H9 (cell line): Measurements from ENCODE around the gene CCDC157. TPM values are rescaled to one million over a fixed set of nuclear protein-coding genes. Genes with fewer than 3 reads are reported as not detected.

Experiments
- DNase-seq: peaks from one replicate; pipeline ENCODE4 v3.0.0-alpha.2; 2017
- H2AFZ ChIP-seq: one replicate; pipeline ENCODE4 v1.6.1; 2013; ENCODE audit warnings: mild to moderate bottlenecking, low read length, control low read depth, moderate library complexity
- H2AK5ac ChIP-seq: 2 replicates; pipeline ENCODE4 v1.6.1; 2013; ENCODE audit warnings: low read length, control low read depth, mixed read lengths; ENCODE audit not compliant: insufficient read length
- H2BK120ac ChIP-seq: one replicate; pipeline ENCODE4 v1.6.1; 2013; ENCODE audit warnings: low read depth, mild to moderate bottlenecking, low read length, control low read depth, inconsistent platforms; ENCODE audit not compliant: poor library complexity, severe bottlenecking
- H2BK12ac ChIP-seq: 2 replicates; pipeline ENCODE4 v1.6.1; 2013; ENCODE audit warnings: low read length, control low read depth, mixed read lengths, low read depth; ENCODE audit not compliant: insufficient read length
- H2BK15ac ChIP-seq: 2 replicates; pipeline ENCODE4 v1.6.1; 2013; ENCODE audit warnings: low read depth, low read length, control low read depth
- H2BK20ac ChIP-seq: one replicate; pipeline ENCODE4 v1.6.1; 2013; ENCODE audit warnings: low read depth, mild to moderate bottlenecking, low read length, control low read depth, inconsistent platforms; ENCODE audit not compliant: poor library complexity, severe bottlenecking
- H2BK5ac ChIP-seq: 2 replicates; pipeline ENCODE4 v1.6.1; 2013; ENCODE audit warnings: low read length, control low read depth, mixed read lengths; ENCODE audit not compliant: insufficient read length
- H3K14ac ChIP-seq: 2 replicates; pipeline ENCODE4 v1.6.1; 2013; ENCODE audit warnings: low read length, control low read depth; ENCODE audit not compliant: insufficient read depth
- H3K18ac ChIP-seq: 2 replicates; pipeline ENCODE4 v1.6.1; 2013; ENCODE audit warnings: low read depth, mild to moderate bottlenecking, mixed read lengths, low read length, control low read depth; ENCODE audit not compliant: insufficient read length
- H3K23ac ChIP-seq: 2 replicates; pipeline ENCODE4 v1.6.1; 2013; ENCODE audit warnings: low read length, control low read depth, mixed read lengths, low read depth; ENCODE audit not compliant: insufficient read length
- H3K23me2 ChIP-seq: 2 replicates; pipeline ENCODE4 v1.6.1; 2013; ENCODE audit warnings: low read depth, mild to moderate bottlenecking, mixed read lengths, low read length, control low read depth; ENCODE audit not compliant: insufficient read length, poor library complexity, severe bottlenecking
- H3K27ac ChIP-seq: 2 replicates; pipeline ENCODE4 v1.5.1; 2013; ENCODE audit warnings: low read length, control low read depth, mixed read lengths, low read depth; ENCODE audit not compliant: insufficient read length
- H3K27me3 ChIP-seq: 2 replicates; pipeline ENCODE4 v1.6.1; 2013; ENCODE audit warnings: low read length, control low read depth, inconsistent platforms; ENCODE audit not compliant: insufficient read depth
- H3K4ac ChIP-seq: 2 replicates; pipeline ENCODE4 v1.6.1; 2013; ENCODE audit warnings: low read depth, mild to moderate bottlenecking, control low read depth, inconsistent platforms, low read length, moderate library complexity
- H3K4me1 ChIP-seq: 2 replicates; pipeline ENCODE4 v1.6.1; 2013; ENCODE audit warnings: low read length, control low read depth, inconsistent platforms; ENCODE audit not compliant: insufficient read depth
- H3K4me2 ChIP-seq: 2 replicates; pipeline ENCODE4 v1.6.1; 2013; ENCODE audit warnings: low read length, control low read depth, mixed read lengths; ENCODE audit not compliant: insufficient read length, insufficient read depth
- H3K56ac ChIP-seq: 2 replicates; pipeline ENCODE4 v1.6.1; 2013; ENCODE audit warnings: low read depth, mild to moderate bottlenecking, mixed read lengths, low read length, control low read depth; ENCODE audit not compliant: insufficient read length
- H3K79me1 ChIP-seq: 2 replicates; pipeline ENCODE4 v1.6.1; 2013; ENCODE audit warnings: low read depth, mild to moderate bottlenecking, moderate library complexity, low read length, control low read depth, inconsistent platforms; ENCODE audit not compliant: insufficient read depth, poor library complexity, severe bottlenecking
- H3K79me2 ChIP-seq: 2 replicates; pipeline ENCODE4 v1.6.1; 2013; ENCODE audit warnings: low read length, control low read depth, inconsistent platforms; ENCODE audit not compliant: insufficient read depth
- H3K9ac ChIP-seq: 2 replicates; pipeline ENCODE4 v1.6.1; 2013; ENCODE audit warnings: low read length, control low read depth, mixed read lengths; ENCODE audit not compliant: insufficient read length; ENCODE audit errors: extremely low read depth
- H3K9me3 ChIP-seq: one replicate; pipeline ENCODE4 v1.6.1; 2013; ENCODE audit warnings: low read depth, low read length, inconsistent platforms; ENCODE audit not compliant: control insufficient read depth
- H3T11ph ChIP-seq: one replicate; pipeline ENCODE4 v1.6.1; 2013; ENCODE audit warnings: mild to moderate bottlenecking, low read length, control low read depth, inconsistent platforms
- H4K20me1 ChIP-seq: one replicate; pipeline ENCODE4 v1.6.1; 2013; ENCODE audit not compliant: control insufficient read depth, insufficient read length, insufficient read depth
- H4K5ac ChIP-seq: 2 replicates; pipeline ENCODE4 v1.6.1; 2013; ENCODE audit warnings: low read depth, mild to moderate bottlenecking, mixed read lengths, low read length, control low read depth; ENCODE audit not compliant: insufficient read length
- H4K8ac ChIP-seq: replicated peaks from 2 replicates; pipeline ENCODE4 v1.6.1; 2013; ENCODE audit warnings: low read length, control low read depth, mixed read lengths, low read depth; ENCODE audit not compliant: insufficient read length
- H4K91ac ChIP-seq: 2 replicates; pipeline ENCODE4 v1.6.1; 2013; ENCODE audit warnings: low read depth, mild to moderate bottlenecking, moderate library complexity, mixed read lengths, low read length, control low read depth; ENCODE audit not compliant: insufficient read length
- H3K27ac Mint-ChIP-seq, 3 experiments: 2 replicates in 2 of 3; 3 replicates in 1 of 3; pipeline ENCODE4 v1.8.0; 2020 to 2021; ENCODE audit warnings: mixed read lengths in 3 of 3, mild to moderate bottlenecking in 1 of 3, moderate library complexity in 1 of 3
- H3K27me3 Mint-ChIP-seq: 2 replicates; pipeline ENCODE4 v1.8.0; 2021; ENCODE audit warnings: low read depth, mild to moderate bottlenecking, moderate library complexity, mixed read lengths
- H3K36me3 Mint-ChIP-seq, 3 experiments: 2 replicates in 2 of 3; 3 replicates in 1 of 3; pipeline ENCODE4 v1.8.0; 2020 to 2021; ENCODE audit warnings: low read depth in 3 of 3, mixed read lengths in 3 of 3; ENCODE audit not compliant: insufficient read depth in 1 of 3
- H3K4me1 Mint-ChIP-seq, 2 experiments: 2 replicates each; pipeline ENCODE4 v1.8.0; 2020; ENCODE audit warnings: mixed read lengths in 2 of 2
- H3K4me3 Mint-ChIP-seq, 2 experiments: 2 replicates in 1 of 2; 3 replicates in 1 of 2; pipeline ENCODE4 v1.8.0; 2020 to 2021; ENCODE audit warnings: mild to moderate bottlenecking in 2 of 2, mixed read lengths in 2 of 2, moderate library complexity in 1 of 2
- H3K9me3 Mint-ChIP-seq, 2 experiments: 2 replicates in 1 of 2; 3 replicates in 1 of 2; pipeline ENCODE4 v1.8.0; 2020; ENCODE audit warnings: mild to moderate bottlenecking in 2 of 2, mixed read lengths in 2 of 2, moderate library complexity in 1 of 2
- CTCF ChIP-seq: fragments of 200-600 bp; sonication (generic); conservative IDR thresholded peaks from 3 replicates; pipeline ENCODE4 v1.8.0; 2021; ENCODE audit warnings: antibody characterized with exemption, mild to moderate bottlenecking
- WGBS: extraction: QIAGEN DNeasy Blood & Tissue Kit; methylation state at CpG from one replicate; pipeline ENCODE4 v1.1.7; 2013; ENCODE audit warnings: missing lambda C conversion rate, low lambda C conversion rate, mixed read lengths; ENCODE audit not compliant: insufficient read length; ENCODE audit errors: extremely low coverage; 5-methylcytosine and 5-hydroxymethylcytosine counted together
- total RNA-seq: library from RNA; stranded (reverse); gene quantifications from 2 replicates; pipeline ENCODE4 v1.2.1, GENCODE V29; 2021

The CCDC157 gene
- total RNA-seq, 1 experiment from 2014 or later: 4.3 TPM

- peaks cover 2% of the 10 kb centered on the region in 2 experiments for H3K4me1 Mint-ChIP-seq
- H3K4me1 ChIP-seq: no peaks in the 10 kb centered on the region
- H3K79me1 ChIP-seq: no peaks in the 10 kb centered on the region
- no peak overlapping the region for H3T11ph ChIP-seq
- no peaks in the 10 kb centered on the region for H3K79me2 ChIP-seq
- H3K23me2 ChIP-seq: no peaks in the 10 kb centered on the region
- H2BK5ac ChIP-seq: no peak overlapping the region
- H3K18ac ChIP-seq: no peak overlapping the region
- H2BK120ac ChIP-seq: no peak overlapping the region
- no peak overlapping the region for H2BK20ac ChIP-seq
- no peaks in the 10 kb centered on the region for H4K20me1 ChIP-seq
- no peak overlapping the region for H4K91ac ChIP-seq
- no peak overlapping the region for H4K8ac ChIP-seq
- DNase-seq: no peak
- H2BK12ac ChIP-seq: no peak overlapping the region
- H3K9me3 ChIP-seq: no peaks in the 10 kb centered on the region
- no peak overlapping the region for H3K56ac ChIP-seq
- no peaks in the 10 kb centered on the region for H3K27me3 ChIP-seq
- no peak overlapping the region for H2BK15ac ChIP-seq
- H3K14ac ChIP-seq: no peak overlapping the region
- H3K27me3 Mint-ChIP-seq: peaks cover 2% of the 10 kb centered on the region; the same call in 1 of the 2 replicates
- H3K4me3 Mint-ChIP-seq: no peak overlapping the region
- H2AK5ac ChIP-seq: no peak overlapping the region
- H2AFZ ChIP-seq: no peak overlapping the region
- no CpG with 5 or more reads among the region's 12 CpGs for WGBS
- H3K27ac ChIP-seq: no peak overlapping the region
- H4K5ac ChIP-seq: no peak overlapping the region
- H3K4ac ChIP-seq: no peak overlapping the region
- H3K9ac ChIP-seq: no peak overlapping the region
- no peak overlapping the region for H3K27ac Mint-ChIP-seq
- peaks cover 2 to 38% (median 33%) of the 10 kb centered on the region in 3 experiments; a peak in 6 of 7 replicates for H3K36me3 Mint-ChIP-seq
- TF ChIP-seq CTCF: no peak
- no peak overlapping the region for H3K23ac ChIP-seq
- H3K4me2 ChIP-seq: no peak overlapping the region
- H3K9me3 Mint-ChIP-seq: no peaks in the 10 kb centered on the region
Measured at GRCh38 chr22:30381264-30381663, 24.5 kb downstream of the CCDC157 start.
